Neural progenitor cell (in vitro differentiated cells): ENCODE results near the gene CFAP410. TPM values are rescaled to one million over a fixed set of nuclear protein-coding genes. Genes with fewer than 3 reads are reported as not detected.
A peak's percentile ranks its signal among the peaks of the same experiment; 100 is the strongest.

Experiments
- DNase-seq: peaks from one replicate; pipeline ENCODE4 v3.0.0-alpha.2; 2016; ENCODE audit warnings: low spot score
- H2AFZ ChIP-seq: fragments of 200-600 bp; sonication (generic); replicated peaks from 2 replicates; pipeline ENCODE4 v1.6.1; 2016; ENCODE audit warnings: antibody characterized with exemption
- H3F3A ChIP-seq: fragments of 200-600 bp; sonication (generic); 2 replicates; pipeline ENCODE4 v1.6.1; 2016; ENCODE audit warnings: antibody characterized with exemption, low read depth
- H3K27ac ChIP-seq: fragments of 200-600 bp; sonication (generic); 2 replicates; pipeline ENCODE4 v1.5.1; 2016; ENCODE audit warnings: mild to moderate bottlenecking
- H3K27me3 ChIP-seq: fragments of 200-600 bp; sonication (generic); 2 replicates; pipeline ENCODE4 v1.6.1; 2016; ENCODE audit warnings: mild to moderate bottlenecking, moderate library complexity
- H3K36me3 ChIP-seq: fragments of 200-600 bp; sonication (generic); 2 replicates; pipeline ENCODE4 v1.5.1; 2016
- H3K4me1 ChIP-seq: fragments of 200-600 bp; sonication (generic); 2 replicates; pipeline ENCODE4 v1.6.1; 2016; ENCODE audit warnings: mixed run types
- H3K4me2 ChIP-seq: fragments of 200-600 bp; sonication (generic); 2 replicates; pipeline ENCODE4 v1.6.1; 2016
- H3K4me3 ChIP-seq: fragments of 200-600 bp; sonication (generic); 2 replicates; pipeline ENCODE4 v1.5.1; 2016
- H3K79me2 ChIP-seq: fragments of 200-600 bp; sonication (generic); 2 replicates; pipeline ENCODE4 v1.6.1; 2016; ENCODE audit warnings: low read depth
- H3K9ac ChIP-seq: fragments of 200-600 bp; sonication (generic); 2 replicates; pipeline ENCODE4 v1.6.1; 2016
- H3K9me3 ChIP-seq: fragments of 200-600 bp; sonication (generic); 2 replicates; pipeline ENCODE4 v1.5.1; 2016; ENCODE audit warnings: low read depth
- H4K20me1 ChIP-seq: fragments of 200-600 bp; sonication (generic); 2 replicates; pipeline ENCODE4 v1.6.1; 2016; ENCODE audit warnings: low read depth
- H3K27ac Mint-ChIP-seq: 3 replicates; pipeline ENCODE4 v1.8.0; 2021; ENCODE audit warnings: mixed read lengths
- H3K27me3 Mint-ChIP-seq: 2 replicates; pipeline ENCODE4 v1.8.0; 2022; ENCODE audit warnings: low read depth, mild to moderate bottlenecking, inconsistent platforms, moderate library complexity, mixed read lengths; ENCODE audit not compliant: insufficient read depth
- H3K36me3 Mint-ChIP-seq: 3 replicates; pipeline ENCODE4 v1.8.0; 2021; ENCODE audit warnings: mixed read lengths
- H3K4me1 Mint-ChIP-seq: 3 replicates; pipeline ENCODE4 v1.8.0; 2021; ENCODE audit warnings: mixed read lengths
- H3K4me3 Mint-ChIP-seq: 3 replicates; pipeline ENCODE4 v1.8.0; 2021; ENCODE audit warnings: mild to moderate bottlenecking, moderate library complexity, mixed read lengths
- H3K9me3 Mint-ChIP-seq: 3 replicates; pipeline ENCODE4 v1.8.0; 2020; ENCODE audit warnings: mixed read lengths
- EZH2 ChIP-seq: fragments of 200-600 bp; sonication (generic); IDR thresholded peaks from 2 replicates; pipeline ENCODE4 v1.6.1; 2017; ENCODE audit warnings: antibody characterized with exemption, mild to moderate bottlenecking, moderate library complexity
- EZH2phosphoT487 ChIP-seq: fragments of 200-600 bp; sonication (generic); IDR thresholded peaks from 2 replicates; pipeline ENCODE4 v1.6.1; 2017; ENCODE audit warnings: antibody characterized with exemption
- total RNA-seq: library from RNA; depleted of rRNA; stranded (reverse); fragments of >200 nt; gene quantifications from 2 replicates; pipeline ENCODE4 v1.2.3, GENCODE V29; 2015; ENCODE audit warnings: low replicate concordance
- TF ChIP-seq, protein P1 (sequence below): fragments of 200-600 bp; sonication (generic); IDR thresholded peaks from 2 replicates; pipeline ENCODE4 v1.5.1; 2017; ENCODE audit warnings: antibody characterized with exemption, mild to moderate bottlenecking

Gene CFAP410
- total RNA-seq, 1 donor from 2014 or later: 7.5 TPM

DNA sequence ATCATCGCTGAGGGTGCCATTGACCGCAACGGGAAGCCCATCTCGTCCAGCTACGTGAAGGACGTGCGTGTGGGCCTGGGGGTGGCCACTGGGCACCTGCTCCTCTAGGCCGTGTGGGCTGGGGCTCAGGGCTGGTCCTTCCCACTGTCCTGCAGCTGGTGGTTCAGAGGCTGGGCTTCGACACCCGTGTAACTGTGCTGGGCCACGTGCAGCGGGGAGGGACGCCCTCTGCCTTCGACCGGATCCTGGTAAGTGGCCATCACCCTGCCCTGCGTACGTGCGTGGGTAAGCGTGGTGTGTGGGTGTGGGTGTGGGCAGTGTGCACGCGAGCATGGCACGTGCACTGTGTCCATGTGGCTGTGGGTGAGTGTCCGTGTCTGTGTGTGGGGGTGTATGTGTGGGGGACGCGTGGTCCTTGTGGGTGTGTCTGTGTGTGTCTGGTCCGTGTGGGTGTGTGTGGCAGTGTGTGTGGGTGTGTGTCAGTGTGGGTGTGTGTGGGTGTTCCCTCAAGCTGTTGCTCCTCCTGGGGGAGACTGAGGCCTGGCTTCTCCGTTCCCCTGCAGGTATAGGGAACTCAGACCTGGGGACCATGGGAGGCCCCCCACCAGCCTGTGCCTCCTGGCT is 22.8 kb downstream of the CFAP410 start:
- Histone ChIP-seq H3K79me2 (no peaks in the 10 kb centered on the region), H3K27ac (no peak overlapping the region), H3K27me3 (no peaks in the 10 kb centered on the region), H3K9me3 (no peaks in the 10 kb centered on the region), H3K9ac (no peak overlapping the region), H4K20me1 (no peaks in the 10 kb centered on the region), H3K36me3 (no peaks in the 10 kb centered on the region), H3F3A (no peaks in the 10 kb centered on the region), H3K4me1 (no peaks in the 10 kb centered on the region), H2AFZ (no peak overlapping the region), H3K4me2 (no peak overlapping the region), H3K4me3 (no peak overlapping the region)
- H3K27me3 Mint-ChIP-seq: peaks cover 3% of the 10 kb centered on the region
- H3K4me1 Mint-ChIP-seq: no peaks in the 10 kb centered on the region
- DNase-seq: no peak
- peak overlapping the region; percentile 93 for H3K27ac Mint-ChIP-seq
- TF ChIP-seq, protein P1, sequence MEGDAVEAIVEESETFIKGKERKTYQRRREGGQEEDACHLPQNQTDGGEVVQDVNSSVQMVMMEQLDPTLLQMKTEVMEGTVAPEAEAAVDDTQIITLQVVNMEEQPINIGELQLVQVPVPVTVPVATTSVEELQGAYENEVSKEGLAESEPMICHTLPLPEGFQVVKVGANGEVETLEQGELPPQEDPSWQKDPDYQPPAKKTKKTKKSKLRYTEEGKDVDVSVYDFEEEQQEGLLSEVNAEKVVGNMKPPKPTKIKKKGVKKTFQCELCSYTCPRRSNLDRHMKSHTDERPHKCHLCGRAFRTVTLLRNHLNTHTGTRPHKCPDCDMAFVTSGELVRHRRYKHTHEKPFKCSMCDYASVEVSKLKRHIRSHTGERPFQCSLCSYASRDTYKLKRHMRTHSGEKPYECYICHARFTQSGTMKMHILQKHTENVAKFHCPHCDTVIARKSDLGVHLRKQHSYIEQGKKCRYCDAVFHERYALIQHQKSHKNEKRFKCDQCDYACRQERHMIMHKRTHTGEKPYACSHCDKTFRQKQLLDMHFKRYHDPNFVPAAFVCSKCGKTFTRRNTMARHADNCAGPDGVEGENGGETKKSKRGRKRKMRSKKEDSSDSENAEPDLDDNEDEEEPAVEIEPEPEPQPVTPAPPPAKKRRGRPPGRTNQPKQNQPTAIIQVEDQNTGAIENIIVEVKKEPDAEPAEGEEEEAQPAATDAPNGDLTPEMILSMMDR: no peak
- TF ChIP-seq EZH2phosphoT487 (no peak), EZH2 (no peak)
- no peaks in the 10 kb centered on the region for H3K9me3 Mint-ChIP-seq
- peak overlapping the region; percentile 52 for H3K4me3 Mint-ChIP-seq
- peaks cover 3% of the 10 kb centered on the region for H3K36me3 Mint-ChIP-seq

DNA sequence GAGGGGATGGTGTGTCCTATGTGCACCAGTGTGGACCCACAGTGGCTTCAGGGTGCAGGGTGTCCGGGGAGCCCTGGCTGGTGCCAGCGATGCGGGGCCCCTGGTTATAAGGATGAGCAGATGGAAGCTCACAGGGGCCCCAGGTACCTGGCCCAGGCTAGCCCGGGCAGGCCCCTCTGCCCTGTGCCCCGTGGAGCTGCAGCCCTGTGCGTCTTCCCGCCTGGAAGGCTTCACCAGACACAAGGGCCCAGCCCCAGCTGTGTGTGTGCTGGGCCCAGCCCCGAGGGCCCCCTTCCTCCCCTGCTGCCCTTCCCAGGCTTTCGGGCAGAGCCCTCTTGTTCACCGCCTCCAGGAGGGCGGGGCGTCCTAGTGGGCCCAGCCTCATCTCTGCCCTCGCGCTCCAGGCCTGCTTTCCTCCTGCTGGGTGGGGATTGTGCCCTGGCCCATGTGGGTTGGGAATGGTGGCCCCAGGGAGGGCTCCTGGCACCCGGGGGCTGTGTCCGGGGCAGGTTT is 23.4 kb downstream of the CFAP410 start:
- Mint-ChIP-seq H3K27ac (no peak overlapping the region), H3K36me3 (peaks cover 8% of the 10 kb centered on the region), H3K4me1 (peaks cover 4% of the 10 kb centered on the region), H3K9me3 (no peaks in the 10 kb centered on the region), H3K4me3 (no peak overlapping the region), H3K27me3 (peaks cover 3% of the 10 kb centered on the region)
- no peaks in the 10 kb centered on the region for H3K36me3 ChIP-seq
- no peak for DNase-seq
- H3K79me2 ChIP-seq: no peaks in the 10 kb centered on the region
- H3K9me3 ChIP-seq: no peaks in the 10 kb centered on the region
- no peak overlapping the region for H2AFZ ChIP-seq
- H4K20me1 ChIP-seq: no peaks in the 10 kb centered on the region
- no peak overlapping the region for H3K27ac ChIP-seq
- H3F3A ChIP-seq: no peaks in the 10 kb centered on the region
- no peak for TF ChIP-seq EZH2
- TF ChIP-seq, protein P1: no peak
- no peak for TF ChIP-seq EZH2phosphoT487
- H3K9ac ChIP-seq: no peak overlapping the region
- no peaks in the 10 kb centered on the region for H3K4me1 ChIP-seq
- H3K4me3 ChIP-seq: no peak overlapping the region
- H3K4me2 ChIP-seq: no peak overlapping the region
- H3K27me3 ChIP-seq: no peaks in the 10 kb centered on the region

DNA sequence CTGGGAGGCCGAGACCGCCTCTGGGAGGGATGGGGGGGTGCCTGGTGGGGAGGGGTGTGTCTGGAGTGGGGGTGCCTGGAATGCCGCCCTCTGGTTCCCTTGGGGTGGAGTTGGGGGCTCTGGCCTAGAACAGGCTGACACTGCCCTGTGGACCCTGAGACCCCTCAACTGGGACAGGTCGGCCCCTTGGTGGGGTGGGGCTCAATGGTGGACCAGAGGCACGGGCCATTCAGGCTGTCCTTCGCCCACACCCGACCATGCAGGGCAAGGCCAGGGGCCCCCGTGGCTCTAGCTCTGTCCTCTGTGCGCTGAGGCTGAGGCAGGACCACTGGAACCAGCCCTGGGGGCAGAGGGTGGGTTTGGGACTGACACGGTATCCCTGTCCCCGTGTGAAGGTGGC is 24.6 kb downstream of the CFAP410 start:
- H3K4me3 Mint-ChIP-seq: no peak overlapping the region
- peaks cover under 1% of the 10 kb centered on the region for H4K20me1 ChIP-seq
- no peaks in the 10 kb centered on the region for H3K4me1 ChIP-seq
- peaks cover 4% of the 10 kb centered on the region for H3K4me1 Mint-ChIP-seq
- H3K27ac Mint-ChIP-seq: no peak overlapping the region
- H3K79me2 ChIP-seq: no peaks in the 10 kb centered on the region
- no peaks in the 10 kb centered on the region for H3K9me3 Mint-ChIP-seq
- H3K9ac ChIP-seq: no peak overlapping the region
- no peaks in the 10 kb centered on the region for H3F3A ChIP-seq
- TF ChIP-seq, protein P1: no peak
- TF ChIP-seq EZH2phosphoT487: no peak
- H3K27me3 ChIP-seq: no peaks in the 10 kb centered on the region
- H2AFZ ChIP-seq: no peak overlapping the region
- no peaks in the 10 kb centered on the region for H3K36me3 ChIP-seq
- no peak overlapping the region for H3K4me2 ChIP-seq
- H3K36me3 Mint-ChIP-seq: peaks cover 8% of the 10 kb centered on the region
- no peak overlapping the region for H3K27ac ChIP-seq
- no peaks in the 10 kb centered on the region for H3K9me3 ChIP-seq
- peaks cover 5% of the 10 kb centered on the region for H3K27me3 Mint-ChIP-seq
- no peak for DNase-seq
- H3K4me3 ChIP-seq: no peak overlapping the region
